ENCODE results near the gene CARD9.

GRCh38 chr9:136381311-136381710, 7.8 kb upstream of the CARD9 start:
- TF ChIP-seq CTCF (conservative IDR thresholded peaks at IDR 0.05) (no peak), ZFX (IDR thresholded peaks at IDR 0.05) (no peak)
